ENCODE measurements around the gene FAM221B.

The FAM221B gene

GRCh38 chr9:35828716-35829083 lies at the start of gene FAM221B:
Gene FAM221B (minus strand): TSS chr9:35828732. CDS start chr9:35826161, 2,571 bp downstream.
- DNase-seq, result no peak

GRCh38 chr9:35872505-35872904 lies 44.0 kb upstream of the FAM221B start:
- DNase-seq, result no peak

- DNase-seq, result no peak
These were observed 43.0 kb upstream of the FAM221B start for GRCh38 chr9:35871545-35871944.

GRCh38 chr9:35870351-35870923 lies 41.9 kb upstream of the FAM221B start, which contains the start of gene OR13J1:
Gene OR13J1 (minus strand): TSS chr9:35870401. CDS start chr9:35870401, 0 bp downstream.
- no peak for DNase-seq

- DNase-seq, result no peak
These were observed 41.2 kb upstream of the FAM221B start for GRCh38 chr9:35869621-35870216.

GRCh38 chr9:35868933-35869332 lies 40.4 kb upstream of the FAM221B start:
- DNase-seq, result no peak

GRCh38 chr9:35867538-35867937 lies 39.0 kb upstream of the FAM221B start:
- no peak for DNase-seq

GRCh38 chr9:35864695-35865255 lies 36.2 kb upstream of the FAM221B start:
- no peak for DNase-seq

- no peak for DNase-seq
These were observed 35.1 kb upstream of the FAM221B start for GRCh38 chr9:35863583-35863982.

GRCh38 chr9:35862328-35862727 lies 33.8 kb upstream of the FAM221B start:
- no peak for DNase-seq

- no peak for DNase-seq
These were observed 32.8 kb upstream of the FAM221B start for GRCh38 chr9:35861161-35861897.

- no peak for DNase-seq
These were observed 31.4 kb upstream of the FAM221B start for GRCh38 chr9:35859990-35860339.

GRCh38 chr9:35859310-35859989 lies 30.9 kb upstream of the FAM221B start:
- no peak for DNase-seq

GRCh38 chr9:35858458-35858857 lies 29.9 kb upstream of the FAM221B start:
- no peak for DNase-seq

GRCh38 chr9:35856882-35857281 lies 28.4 kb upstream of the FAM221B start:
- no peak for DNase-seq

- DNase-seq, result no peak
These were observed 27.7 kb upstream of the FAM221B start for GRCh38 chr9:35856206-35856605.

GRCh38 chr9:35854091-35854762 lies 25.7 kb upstream of the FAM221B start:
- no peak for DNase-seq

- DNase-seq, result no peak
These were observed 24.6 kb upstream of the FAM221B start for GRCh38 chr9:35852876-35853865.

GRCh38 chr9:35852267-35852815 lies 23.8 kb upstream of the FAM221B start:
- no peak for DNase-seq

GRCh38 chr9:35847792-35848572 lies 19.4 kb upstream of the FAM221B start:
- DNase-seq, result no peak

Measured in SW 1271 (cell line).